HCT116 (cell line): ENCODE data around the gene MAPK8.

Source experiments
- POLR2A ChIP-seq: IDR thresholded peaks from 2 replicates; pipeline ENCODE4 v1.7.0; 2011; ENCODE audit warnings: borderline replicate concordance; ENCODE audit not compliant: insufficient read depth, insufficient read length; ENCODE audit errors: extremely low read depth
- ZFX ChIP-seq: fragments of 450-650 bp; IDR thresholded peaks from 2 replicates; pipeline ENCODE4 v1.6.1; 2017
- TF ChIP-seq, protein P1 (sequence below), 3 experiments: fragments of 200-600 bp in 1 of 3; sonication (generic) in 1 of 3; IDR thresholded peaks in 2 of 3; conservative IDR thresholded peaks in 1 of 3; 2 replicates each; pipeline ENCODE4 v1.5.1; 2012 to 2017; ENCODE audit warnings: low read depth in 2 of 3, low read length in 2 of 3, antibody characterized with exemption in 1 of 3, borderline replicate concordance in 1 of 3, control low read depth in 1 of 3, mild to moderate bottlenecking in 1 of 3, mixed read lengths in 1 of 3, mixed run types in 1 of 3, moderate library complexity in 1 of 3; ENCODE audit not compliant: insufficient read depth in 1 of 3

DNA sequence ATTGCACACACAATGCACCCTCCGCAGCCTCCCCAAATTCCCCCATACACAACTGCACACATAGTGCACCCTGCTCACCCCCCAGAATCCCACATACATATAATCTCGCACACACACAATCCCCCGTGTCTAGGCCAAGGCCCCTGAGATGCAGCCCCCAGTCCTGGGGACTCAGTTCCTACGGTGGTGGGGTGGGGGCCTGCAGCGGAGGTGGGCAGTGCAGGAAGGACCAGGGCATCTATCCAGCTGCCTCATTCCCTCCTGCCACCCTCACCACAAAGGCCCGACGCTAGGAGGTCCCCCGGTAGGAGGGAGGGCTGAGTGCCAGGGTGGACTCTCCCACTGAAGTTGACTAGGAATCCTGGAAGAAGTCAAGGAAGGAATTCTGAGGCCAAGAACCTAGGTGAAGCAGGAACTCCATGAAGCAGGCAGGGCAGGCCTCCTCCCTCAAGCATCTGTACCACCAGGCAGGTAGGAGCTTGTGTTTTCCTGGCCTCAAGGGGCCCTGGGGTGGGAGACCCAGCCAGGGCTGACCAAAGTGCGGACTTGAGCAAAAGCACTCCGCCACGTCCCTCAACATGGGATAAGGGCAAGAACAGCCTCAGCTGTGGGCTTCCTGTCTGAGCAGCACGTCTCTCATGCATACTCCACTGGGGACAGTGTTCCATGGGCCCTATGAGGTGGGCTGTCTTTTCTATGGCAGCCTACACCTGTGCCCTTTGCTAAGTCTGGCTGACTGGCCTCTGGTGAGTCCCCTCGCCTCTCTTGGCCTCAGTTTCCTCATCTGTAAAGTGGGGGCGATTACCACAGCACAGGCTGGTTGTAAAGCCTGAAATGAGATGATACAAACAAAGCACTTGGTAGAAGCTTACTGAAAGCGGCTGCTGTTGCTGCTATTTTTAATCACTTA is 145.7 kb downstream of the MAPK8 start:
- TF ChIP-seq, protein P1, sequence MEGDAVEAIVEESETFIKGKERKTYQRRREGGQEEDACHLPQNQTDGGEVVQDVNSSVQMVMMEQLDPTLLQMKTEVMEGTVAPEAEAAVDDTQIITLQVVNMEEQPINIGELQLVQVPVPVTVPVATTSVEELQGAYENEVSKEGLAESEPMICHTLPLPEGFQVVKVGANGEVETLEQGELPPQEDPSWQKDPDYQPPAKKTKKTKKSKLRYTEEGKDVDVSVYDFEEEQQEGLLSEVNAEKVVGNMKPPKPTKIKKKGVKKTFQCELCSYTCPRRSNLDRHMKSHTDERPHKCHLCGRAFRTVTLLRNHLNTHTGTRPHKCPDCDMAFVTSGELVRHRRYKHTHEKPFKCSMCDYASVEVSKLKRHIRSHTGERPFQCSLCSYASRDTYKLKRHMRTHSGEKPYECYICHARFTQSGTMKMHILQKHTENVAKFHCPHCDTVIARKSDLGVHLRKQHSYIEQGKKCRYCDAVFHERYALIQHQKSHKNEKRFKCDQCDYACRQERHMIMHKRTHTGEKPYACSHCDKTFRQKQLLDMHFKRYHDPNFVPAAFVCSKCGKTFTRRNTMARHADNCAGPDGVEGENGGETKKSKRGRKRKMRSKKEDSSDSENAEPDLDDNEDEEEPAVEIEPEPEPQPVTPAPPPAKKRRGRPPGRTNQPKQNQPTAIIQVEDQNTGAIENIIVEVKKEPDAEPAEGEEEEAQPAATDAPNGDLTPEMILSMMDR (IDR thresholded peaks at IDR 0.05 in 2 of 3, conservative IDR thresholded peaks at IDR 0.05 in 1 of 3; ENCODE audit: borderline replicate concordance in 1 of 3, insufficient read depth in 1 of 3, low read depth in 2 of 3, low read length in 2 of 3), result no peak
- TF ChIP-seq POLR2A (no peak), ZFX (no peak)
